ENCODE measurements around the gene PTPRB.

The PTPRB gene

DNA sequence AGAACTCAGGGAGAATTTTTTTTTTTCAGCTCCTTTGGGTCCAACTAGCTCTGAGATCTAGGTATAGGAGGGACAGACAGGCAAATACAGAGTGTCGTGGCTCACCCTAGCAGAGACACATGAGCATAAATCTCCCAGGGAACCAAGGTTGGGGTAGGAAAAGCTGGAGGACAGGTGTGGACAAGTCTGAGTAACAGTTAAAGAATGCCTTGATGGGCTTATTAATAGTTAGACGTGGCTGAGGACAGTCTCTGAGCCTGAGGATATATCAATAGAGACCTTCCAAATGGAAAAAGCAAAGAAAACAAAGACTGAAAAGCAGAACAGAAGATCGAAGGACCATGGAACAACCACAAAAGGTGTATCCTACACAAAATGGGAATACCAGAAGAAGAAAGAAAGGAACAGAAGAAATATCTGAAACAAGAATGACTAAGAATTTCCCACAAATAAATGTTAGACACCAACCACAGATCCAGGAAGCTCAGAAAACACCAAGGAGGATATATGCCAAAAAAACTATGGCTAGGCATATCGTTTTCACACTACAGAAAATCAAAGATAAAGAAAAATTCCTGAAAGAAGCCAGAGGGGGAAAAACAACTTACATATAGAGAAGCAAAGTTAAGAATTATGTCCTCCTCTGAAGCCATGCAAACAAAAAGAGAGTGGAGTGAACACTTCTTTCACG is 80.9 kb downstream of the PTPRB start:
- Histone ChIP-seq H3K4me1 (ENCODE audit: control insufficient read depth, insufficient read depth, low read length) (no peaks in the 10 kb centered on the region), H3K36me3 (ENCODE audit: control insufficient read depth in 2 of 2, insufficient read depth in 1 of 2, low read length in 2 of 2) (no peaks in the 10 kb centered on the region), H3K27ac (ENCODE audit: extremely low read depth, low read depth, low read length) (no peak overlapping the region), H3K4me3 (ENCODE audit: low read depth, low read length) (no peak overlapping the region), H3K9me3 (ENCODE audit: control insufficient read depth, insufficient read depth, low read depth, low read length) (no peaks in the 10 kb centered on the region)
- no peak for TF ChIP-seq ZNF585B (tag by site-specific recombination; IDR thresholded peaks at IDR 0.05)
- TF ChIP-seq ZNF658 (tag by site-specific recombination; IDR thresholded peaks at IDR 0.05), result no peak
- TF ChIP-seq TRIM28 (IDR thresholded peaks at IDR 0.05; ENCODE audit: borderline replicate concordance, low read length), result no peak
- no peak for TF ChIP-seq GLI2 (tag by site-specific recombination; IDR thresholded peaks at IDR 0.05; ENCODE audit: borderline replicate concordance, low read depth)
- TF ChIP-seq ZNF280C (tag by site-specific recombination; IDR thresholded peaks at IDR 0.05), result no peak
- TF ChIP-seq ZFP41 (tag by site-specific recombination; IDR thresholded peaks at IDR 0.05; ENCODE audit: borderline replicate concordance), result no peak
- TF ChIP-seq ZNF785 (tag by site-specific recombination; IDR thresholded peaks at IDR 0.05), result no peak
- TF ChIP-seq ZBTB26 (tag by site-specific recombination; optimal IDR thresholded peaks at IDR 0.05), result no peak
- no peak for TF ChIP-seq KLF1 (tag by site-specific recombination; IDR thresholded peaks at IDR 0.05)
- no peak for TF ChIP-seq ZSCAN30 (tag by site-specific recombination; IDR thresholded peaks at IDR 0.05)
- TF ChIP-seq ZBTB10 (tag by site-specific recombination; IDR thresholded peaks at IDR 0.05), result no peak
- TF ChIP-seq, protein P1, sequence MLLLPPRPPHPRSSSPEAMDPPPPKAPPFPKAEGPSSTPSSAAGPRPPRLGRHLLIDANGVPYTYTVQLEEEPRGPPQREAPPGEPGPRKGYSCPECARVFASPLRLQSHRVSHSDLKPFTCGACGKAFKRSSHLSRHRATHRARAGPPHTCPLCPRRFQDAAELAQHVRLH (tag by site-specific recombination; IDR thresholded peaks at IDR 0.05), result no peak
- no peak for TF ChIP-seq PRDM4 (tag by site-specific recombination; IDR thresholded peaks at IDR 0.05)
- POLR2A ChIA-PET, result no interaction called here
- CTCF ChIA-PET, result no interaction called here

DNA sequence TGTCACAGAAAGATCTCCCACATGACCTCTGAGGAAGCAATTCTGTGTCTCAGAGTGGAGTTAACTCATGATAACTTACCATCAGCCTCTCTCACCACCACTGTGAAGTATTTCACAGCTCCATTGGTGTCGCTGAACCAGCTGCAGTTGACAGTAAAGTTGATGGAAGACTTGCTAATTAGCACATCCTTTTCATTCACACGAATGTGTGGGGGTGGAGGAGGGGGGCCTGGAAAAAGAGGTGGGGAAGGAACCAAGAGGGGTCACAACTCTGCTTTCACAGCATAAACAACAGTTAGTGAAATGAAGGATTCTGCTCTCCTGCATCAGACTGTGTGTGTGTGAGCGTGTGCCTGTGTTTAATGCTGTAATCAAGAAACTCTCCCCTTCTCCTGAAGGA is 82.1 kb downstream of the PTPRB start:
- Histone ChIP-seq H3K27ac (ENCODE audit: extremely low read depth, low read depth, low read length) (no peak overlapping the region), H3K4me1 (ENCODE audit: control insufficient read depth, insufficient read depth, low read length) (no peaks in the 10 kb centered on the region), H3K36me3 (ENCODE audit: control insufficient read depth in 2 of 2, insufficient read depth in 1 of 2, low read length in 2 of 2) (no peaks in the 10 kb centered on the region), H3K4me3 (ENCODE audit: low read depth, low read length) (no peak overlapping the region), H3K9me3 (ENCODE audit: control insufficient read depth, insufficient read depth, low read depth, low read length) (no peaks in the 10 kb centered on the region)
- POLR2A ChIA-PET, result no interaction called here
- CTCF ChIA-PET, result no interaction called here
- TF ChIP-seq ZBTB49 (tag by site-specific recombination; IDR thresholded peaks at IDR 0.05; ENCODE audit: low read depth) (no peak), ZNF510 (tag by site-specific recombination; IDR thresholded peaks at IDR 0.05; ENCODE audit: insufficient replicate concordance) (no peak), ZNF658 (tag by site-specific recombination; IDR thresholded peaks at IDR 0.05) (no peak), ZNF416 (tag by site-specific recombination; IDR thresholded peaks at IDR 0.05) (no peak), ZNF610 (tag by site-specific recombination; IDR thresholded peaks at IDR 0.05; ENCODE audit: borderline replicate concordance) (no peak), ZNF354C (tag by site-specific recombination; IDR thresholded peaks at IDR 0.05; ENCODE audit: borderline replicate concordance, low read depth) (no peak)
- TF ChIP-seq, protein P2, sequence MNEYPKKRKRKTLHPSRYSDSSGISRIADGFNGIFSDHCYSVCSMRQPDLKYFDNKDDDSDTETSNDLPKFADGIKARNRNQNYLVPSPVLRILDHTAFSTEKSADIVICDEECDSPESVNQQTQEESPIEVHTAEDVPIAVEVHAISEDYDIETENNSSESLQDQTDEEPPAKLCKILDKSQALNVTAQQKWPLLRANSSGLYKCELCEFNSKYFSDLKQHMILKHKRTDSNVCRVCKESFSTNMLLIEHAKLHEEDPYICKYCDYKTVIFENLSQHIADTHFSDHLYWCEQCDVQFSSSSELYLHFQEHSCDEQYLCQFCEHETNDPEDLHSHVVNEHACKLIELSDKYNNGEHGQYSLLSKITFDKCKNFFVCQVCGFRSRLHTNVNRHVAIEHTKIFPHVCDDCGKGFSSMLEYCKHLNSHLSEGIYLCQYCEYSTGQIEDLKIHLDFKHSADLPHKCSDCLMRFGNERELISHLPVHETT (tag by site-specific recombination; IDR thresholded peaks at IDR 0.05), result no peak
- TF ChIP-seq, protein P3, sequence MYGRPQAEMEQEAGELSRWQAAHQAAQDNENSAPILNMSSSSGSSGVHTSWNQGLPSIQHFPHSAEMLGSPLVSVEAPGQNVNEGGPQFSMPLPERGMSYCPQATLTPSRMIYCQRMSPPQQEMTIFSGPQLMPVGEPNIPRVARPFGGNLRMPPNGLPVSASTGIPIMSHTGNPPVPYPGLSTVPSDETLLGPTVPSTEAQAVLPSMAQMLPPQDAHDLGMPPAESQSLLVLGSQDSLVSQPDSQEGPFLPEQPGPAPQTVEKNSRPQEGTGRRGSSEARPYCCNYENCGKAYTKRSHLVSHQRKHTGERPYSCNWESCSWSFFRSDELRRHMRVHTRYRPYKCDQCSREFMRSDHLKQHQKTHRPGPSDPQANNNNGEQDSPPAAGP (tag by site-specific recombination; IDR thresholded peaks at IDR 0.05), result no peak

Measured in HEK293 (cell line).